GM12878 (cell line): ENCODE data around the gene SH3BP1. TPM values are rescaled to one million over a fixed set of nuclear protein-coding genes. Genes with fewer than 3 reads are reported as not detected.
A peak's percentile ranks its signal among the peaks of the same experiment; 100 is the strongest.

Experiments
- BACH1 ChIP-seq: fragments of 450-650 bp; IDR thresholded peaks from 2 replicates; pipeline ENCODE4 v1.6.1; 2017; ENCODE audit warnings: mild to moderate bottlenecking, borderline replicate concordance
- BCL11A ChIP-seq: IDR thresholded peaks from 2 replicates; pipeline ENCODE4 v1.6.1; 2011; ENCODE audit warnings: low read depth, low read length
- BCL3 ChIP-seq: IDR thresholded peaks from 2 replicates; pipeline ENCODE4 v1.6.1; 2011; ENCODE audit warnings: borderline replicate concordance, low read depth, mild to moderate bottlenecking, moderate library complexity, low read length; ENCODE audit not compliant: insufficient read depth, poor library complexity, severe bottlenecking
- BHLHE40 ChIP-seq, 2 experiments: fragments of 450-650 bp in 1 of 2; IDR thresholded peaks; 2 replicates each; pipeline ENCODE4 v1.6.1; 2011 to 2017; ENCODE audit warnings: low read depth in 2 of 2, borderline replicate concordance in 1 of 2, improper control_type of control experiment in 1 of 2, low read length in 1 of 2, mild to moderate bottlenecking in 1 of 2
- CBFB ChIP-seq: IDR thresholded peaks from 2 replicates; pipeline ENCODE4 v1.6.1; 2016; ENCODE audit warnings: antibody characterized with exemption, low read depth
- CREM ChIP-seq: IDR thresholded peaks from 2 replicates; pipeline ENCODE4 v1.6.1; 2014; ENCODE audit warnings: antibody characterized with exemption, low read depth
- DPF2 ChIP-seq: fragments of 450-650 bp; IDR thresholded peaks from 2 replicates; pipeline ENCODE4 v1.6.1; 2017; ENCODE audit warnings: mild to moderate bottlenecking
- EZH2 ChIP-seq: IDR thresholded peaks from 2 replicates; pipeline ENCODE4 v1.6.1; 2012; ENCODE audit warnings: low read depth, mild to moderate bottlenecking, control low read depth, inconsistent platforms, low read length, borderline replicate concordance; ENCODE audit not compliant: control insufficient read depth
- HDAC2 ChIP-seq: fragments of 200-600 bp; sonication (generic); IDR thresholded peaks from 2 replicates; pipeline ENCODE4 v1.6.1; 2017
- IKZF2 ChIP-seq, 2 experiments: fragments of 450-650 bp; IDR thresholded peaks; 2 replicates each; pipeline ENCODE4 v1.6.1; 2017; ENCODE audit warnings: mild to moderate bottlenecking in 2 of 2, moderate library complexity in 2 of 2
- IRF3 ChIP-seq: fragments of 450-650 bp; IDR thresholded peaks from 2 replicates; pipeline ENCODE4 v1.6.1; 2014; ENCODE audit warnings: mild to moderate bottlenecking
- IRF4 ChIP-seq: IDR thresholded peaks from 2 replicates; pipeline ENCODE4 v1.6.1; 2011; ENCODE audit warnings: low read depth, low read length
- JUNB ChIP-seq: IDR thresholded peaks from 2 replicates; pipeline ENCODE4 v1.6.1; 2016; ENCODE audit warnings: antibody characterized with exemption, mild to moderate bottlenecking
- KLF5 ChIP-seq: fragments of 450-650 bp; IDR thresholded peaks from 2 replicates; pipeline ENCODE4 v1.6.1; 2014; ENCODE audit warnings: mild to moderate bottlenecking; ENCODE audit not compliant: partially characterized antibody
- MAX ChIP-seq: IDR thresholded peaks from 2 replicates; pipeline ENCODE4 v1.6.1; 2012; ENCODE audit warnings: low read depth, low read length, improper control_type of control experiment
- MLLT1 ChIP-seq: fragments of 450-650 bp; IDR thresholded peaks from 2 replicates; pipeline ENCODE4 v1.6.1; 2016; ENCODE audit warnings: mild to moderate bottlenecking
- NFYA ChIP-seq: IDR thresholded peaks from 2 replicates; pipeline ENCODE4 v1.6.1; 2011; ENCODE audit warnings: low read depth, mild to moderate bottlenecking, low read length, improper control_type of control experiment, borderline replicate concordance
- NR2F1 ChIP-seq: fragments of 450-650 bp; conservative IDR thresholded peaks from 2 replicates; pipeline ENCODE4 v1.6.1; 2017; ENCODE audit warnings: mild to moderate bottlenecking
- SIN3A ChIP-seq: IDR thresholded peaks from 2 replicates; pipeline ENCODE4 v1.6.1; 2012; ENCODE audit warnings: low read depth, low read length, improper control_type of control experiment
- SMAD5 ChIP-seq: IDR thresholded peaks from 2 replicates; pipeline ENCODE4 v1.6.1; 2016; ENCODE audit warnings: antibody characterized with exemption, low read depth
- TCF3 ChIP-seq: IDR thresholded peaks from 2 replicates; pipeline ENCODE4 v1.6.1; 2012; ENCODE audit warnings: low read depth, mild to moderate bottlenecking, low read length, borderline replicate concordance; ENCODE audit not compliant: insufficient read depth
- TCF7 ChIP-seq: IDR thresholded peaks from 2 replicates; pipeline ENCODE4 v1.6.1; 2014; ENCODE audit warnings: antibody characterized with exemption, borderline replicate concordance
- YY1 ChIP-seq: IDR thresholded peaks from 2 replicates; pipeline ENCODE4 v1.6.1; 2011; ENCODE audit warnings: low read depth, mild to moderate bottlenecking, low read length
- ZNF217 ChIP-seq: fragments of 450-650 bp; IDR thresholded peaks from 2 replicates; pipeline ENCODE4 v1.6.1; 2017; ENCODE audit warnings: antibody characterized with exemption, mild to moderate bottlenecking
- ZNF24 ChIP-seq: fragments of 450-650 bp; IDR thresholded peaks from 2 replicates; pipeline ENCODE4 v1.6.1; 2017; ENCODE audit warnings: antibody characterized with exemption, mild to moderate bottlenecking
- ZZZ3 ChIP-seq: IDR thresholded peaks from 2 replicates; pipeline ENCODE4 v1.6.1; 2011; ENCODE audit warnings: low read depth; ENCODE audit not compliant: control insufficient read depth, insufficient read length
- polyA plus RNA-seq, 11 experiments: library from polyadenylated mRNA; depleted of rRNA in 4 of 11; unstranded in 6 of 11; stranded (reverse) in 5 of 11; fragments of >200 nt; fragmentation: Nextera tagmentation in 4 of 11; fragmentation: Illumina TruSeq in 1 of 11; extraction: Ambion mirVana in 4 of 11; extraction: Trizol in 1 of 11; gene quantifications; 1 replicate in 1 of 11; 2 replicates in 10 of 11; pipeline versions ENCODE4 v1.2.1 to v1.2.3, GENCODE V29; 2011 to 2016; ENCODE audit warnings: inconsistent platforms in 2 of 11, missing spikeins in 2 of 11, low read depth in 1 of 11
- total RNA-seq, 4 experiments: library from RNA; depleted of rRNA in 3 of 4; stranded (reverse); fragments of >200 nt in 3 of 4; fragmentation: Illumina TruSeq in 1 of 4; extraction: Trizol in 1 of 4; gene quantifications; 2 replicates each; pipeline versions ENCODE4 v1.2.1 to v1.2.3, GENCODE V29; 2013 to 2021

SH3BP1 gene
- total and polyA plus RNA-seq, 10 of the 15 experiments (the other 5 are each of a cell fraction or from before 2014, with no cell fraction given), result 0.29 to 70.5 (median 22.5) TPM

GRCh38 chr22:37633625-37634416 lies 5.6 kb upstream of the SH3BP1 start (continued):
- TF ChIP-seq NR2F1, result peak; percentile 18
- TF ChIP-seq KLF5, result no peak
- peak; percentile 72; the same call in 1 of the 2 replicates for TF ChIP-seq CREM
- TF ChIP-seq BCL11A, result no peak
- TF ChIP-seq DPF2, result peak; percentile 92
- peak; percentile 59 for TF ChIP-seq YY1
- TF ChIP-seq IRF3, result no peak
- TF ChIP-seq ZNF24, result no peak
- TF ChIP-seq BHLHE40 (IDR thresholded peaks at IDR 0.05; ENCODE audit: borderline replicate concordance in 1 of 2, low read depth in 2 of 2, low read length in 1 of 2), result peak in 1 of 2 experiments; percentile 78; a peak in 2 of 4 replicates
- no peak for TF ChIP-seq ZZZ3
- TF ChIP-seq SIN3A, result no peak
- peak; percentile 38; the same call in 1 of the 2 replicates for TF ChIP-seq MAX
- peak; percentile 17; the same call in 1 of the 2 replicates for TF ChIP-seq ZNF217
- TF ChIP-seq SMAD5, result peak; percentile 71; the same call in 1 of the 2 replicates
- 0 out of 2 replicates have a peak, but pooled peaks have one; percentile 5 for TF ChIP-seq IRF4
- TF ChIP-seq NFYA, result no peak
- peak; percentile 96 to 97 for TF ChIP-seq IKZF2 (IDR thresholded peaks at IDR 0.05)
- no peak for TF ChIP-seq HDAC2
- TF ChIP-seq BCL3, result peak; percentile 70
- TF ChIP-seq JUNB, result peak; percentile 59; the same call in 1 of the 2 replicates
- no peak for TF ChIP-seq EZH2
- peak; percentile 85; the same call in 1 of the 2 replicates for TF ChIP-seq BACH1
- TF ChIP-seq CBFB, result no peak; the same call in 1 of the 2 replicates
- peak; percentile 96 for TF ChIP-seq TCF3
- no peak for TF ChIP-seq TCF7
- no peak for TF ChIP-seq MLLT1
